Measurements from ENCODE around the gene CILP.
"Not testable (repeated sequence)": the region's sequence is repeated elsewhere in the genome, so short reads cannot be mapped to it uniquely, and the experiment has no call there.

The CILP gene

GRCh38 chr15:65182538-65182937 is 28.7 kb downstream of the CILP start:
- TF ChIP-seq SPI1 (IDR thresholded peaks at IDR 0.05; ENCODE audit: borderline replicate concordance, low read depth), result peak; percentile 28; the same call in 1 of the 2 replicates
- no peak for TF ChIP-seq GABPA (IDR thresholded peaks at IDR 0.05; ENCODE audit: low read depth)
- no peak overlapping the region for H3K27ac ChIP-seq (replicated peaks)
- DNase-seq (ENCODE audit: low read depth in 1 of 2, low spot score in 1 of 2), result no peak
- H3K27me3 ChIP-seq (ENCODE audit: insufficient read depth, poor library complexity, severe bottlenecking), result no peaks in the 10 kb centered on the region
- no peak overlapping the region for H3K4me3 ChIP-seq (replicated peaks; ENCODE audit: insufficient read depth, low read length)

DNA sequence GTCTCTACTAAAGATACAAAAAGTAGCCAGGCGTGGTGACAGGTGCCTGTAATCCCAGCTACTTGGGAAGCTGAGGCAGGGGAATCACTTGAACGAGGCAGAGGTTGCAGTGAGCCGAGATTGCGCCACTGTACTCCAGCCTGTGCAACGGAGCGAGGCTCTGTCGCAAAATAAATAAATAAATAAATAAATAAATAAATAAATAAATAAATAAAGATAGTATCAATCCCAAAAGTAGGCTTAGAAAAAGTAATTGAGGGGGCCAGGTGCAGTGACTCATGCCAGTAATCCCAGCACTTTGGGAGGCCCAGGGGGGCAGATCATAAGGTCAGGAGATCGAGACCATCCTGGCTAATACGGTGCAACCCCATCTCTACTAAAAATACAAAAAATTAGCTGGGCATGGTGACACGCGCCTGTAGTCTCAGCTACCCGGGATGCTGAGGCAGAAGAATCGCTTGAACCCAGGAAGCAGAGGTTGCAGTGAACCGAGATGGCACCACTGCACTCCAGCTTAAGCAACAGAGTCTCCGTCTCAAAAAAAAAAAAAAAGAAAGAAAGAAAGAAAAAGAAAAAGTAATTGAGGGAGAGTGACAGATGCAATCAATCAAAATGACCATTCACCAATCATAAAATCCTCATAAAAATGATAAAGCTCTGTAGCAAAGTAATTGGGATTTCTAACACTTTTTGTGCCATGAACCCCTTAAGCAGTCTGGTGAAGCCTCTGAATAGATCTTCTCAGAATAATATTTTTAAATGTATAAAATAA is 29.5 kb downstream of the CILP start:
- H3K27ac ChIP-seq (replicated peaks); H3K27me3 ChIP-seq (ENCODE audit: insufficient read depth, poor library complexity, severe bottlenecking); DNase-seq (ENCODE audit: low read depth in 1 of 2, low spot score in 1 of 2); H3K4me3 ChIP-seq (replicated peaks; ENCODE audit: insufficient read depth, low read length): not testable (repeated sequence)

DNA sequence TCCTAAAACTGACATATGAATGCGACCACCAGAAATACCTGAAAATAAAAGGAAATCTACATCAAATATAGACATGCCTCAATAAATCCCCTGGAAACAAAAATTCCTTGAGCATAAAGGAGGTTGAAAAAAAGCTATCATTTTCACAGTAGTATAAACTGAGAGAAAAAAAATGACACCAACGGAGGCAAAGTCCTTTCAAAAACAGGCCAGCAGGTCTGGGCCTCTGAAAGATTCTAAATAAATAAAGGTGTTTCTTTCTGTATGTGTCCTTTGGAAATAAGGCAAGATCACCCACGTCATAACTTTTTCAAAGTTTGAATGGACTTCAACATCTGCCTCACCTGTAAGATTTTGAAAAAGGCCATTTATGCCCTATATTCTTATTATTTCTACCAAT is 31.1 kb downstream of the CILP start:
- TF ChIP-seq SPI1 (IDR thresholded peaks at IDR 0.05; ENCODE audit: borderline replicate concordance, low read depth) (no peak), POLR2AphosphoS5 (IDR thresholded peaks at IDR 0.05; ENCODE audit: low read depth) (no peak), GABPA (IDR thresholded peaks at IDR 0.05; ENCODE audit: low read depth) (no peak), CTCF (IDR thresholded peaks at IDR 0.05; ENCODE audit: insufficient read depth, low read length) (no peak)
- TF ChIP-seq, protein P1, sequence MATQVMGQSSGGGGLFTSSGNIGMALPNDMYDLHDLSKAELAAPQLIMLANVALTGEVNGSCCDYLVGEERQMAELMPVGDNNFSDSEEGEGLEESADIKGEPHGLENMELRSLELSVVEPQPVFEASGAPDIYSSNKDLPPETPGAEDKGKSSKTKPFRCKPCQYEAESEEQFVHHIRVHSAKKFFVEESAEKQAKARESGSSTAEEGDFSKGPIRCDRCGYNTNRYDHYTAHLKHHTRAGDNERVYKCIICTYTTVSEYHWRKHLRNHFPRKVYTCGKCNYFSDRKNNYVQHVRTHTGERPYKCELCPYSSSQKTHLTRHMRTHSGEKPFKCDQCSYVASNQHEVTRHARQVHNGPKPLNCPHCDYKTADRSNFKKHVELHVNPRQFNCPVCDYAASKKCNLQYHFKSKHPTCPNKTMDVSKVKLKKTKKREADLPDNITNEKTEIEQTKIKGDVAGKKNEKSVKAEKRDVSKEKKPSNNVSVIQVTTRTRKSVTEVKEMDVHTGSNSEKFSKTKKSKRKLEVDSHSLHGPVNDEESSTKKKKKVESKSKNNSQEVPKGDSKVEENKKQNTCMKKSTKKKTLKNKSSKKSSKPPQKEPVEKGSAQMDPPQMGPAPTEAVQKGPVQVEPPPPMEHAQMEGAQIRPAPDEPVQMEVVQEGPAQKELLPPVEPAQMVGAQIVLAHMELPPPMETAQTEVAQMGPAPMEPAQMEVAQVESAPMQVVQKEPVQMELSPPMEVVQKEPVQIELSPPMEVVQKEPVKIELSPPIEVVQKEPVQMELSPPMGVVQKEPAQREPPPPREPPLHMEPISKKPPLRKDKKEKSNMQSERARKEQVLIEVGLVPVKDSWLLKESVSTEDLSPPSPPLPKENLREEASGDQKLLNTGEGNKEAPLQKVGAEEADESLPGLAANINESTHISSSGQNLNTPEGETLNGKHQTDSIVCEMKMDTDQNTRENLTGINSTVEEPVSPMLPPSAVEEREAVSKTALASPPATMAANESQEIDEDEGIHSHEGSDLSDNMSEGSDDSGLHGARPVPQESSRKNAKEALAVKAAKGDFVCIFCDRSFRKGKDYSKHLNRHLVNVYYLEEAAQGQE (IDR thresholded peaks at IDR 0.05; ENCODE audit: insufficient replicate concordance, low read depth), result no peak
- no peak for DNase-seq (ENCODE audit: low read depth in 1 of 2, low spot score in 1 of 2)
- no peak overlapping the region for H3K4me3 ChIP-seq (replicated peaks; ENCODE audit: insufficient read depth, low read length)
- no peak overlapping the region for H3K27ac ChIP-seq (replicated peaks)
- H3K27me3 ChIP-seq (ENCODE audit: insufficient read depth, poor library complexity, severe bottlenecking), result no peaks in the 10 kb centered on the region

DNA sequence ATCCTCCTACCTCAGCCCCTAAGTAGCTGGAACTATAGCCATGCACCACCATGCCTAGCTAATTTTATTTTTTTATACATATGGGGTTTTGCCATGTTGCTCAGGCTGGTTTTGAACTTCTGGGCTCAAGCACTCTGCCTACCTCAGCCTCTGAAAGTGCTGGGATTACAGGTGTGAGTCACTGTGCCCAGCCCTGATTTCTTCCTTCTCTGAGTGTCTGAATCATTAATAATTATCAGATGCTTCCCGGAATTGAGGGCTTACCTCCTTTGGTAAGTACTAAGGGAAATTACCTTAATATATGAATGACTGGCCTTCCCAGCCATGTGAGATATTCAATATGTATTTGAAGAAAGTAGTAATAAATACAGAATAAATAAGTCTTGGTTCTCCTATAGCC is 33.4 kb downstream of the CILP start:
- H3K27me3 ChIP-seq (ENCODE audit: insufficient read depth, poor library complexity, severe bottlenecking), result no peaks in the 10 kb centered on the region
- no peak overlapping the region for H3K4me3 ChIP-seq (replicated peaks; ENCODE audit: insufficient read depth, low read length)
- H3K27ac ChIP-seq (replicated peaks), result no peak overlapping the region
- DNase-seq (ENCODE audit: low read depth in 1 of 2, low spot score in 1 of 2), result no peak
- TF ChIP-seq GABPA (IDR thresholded peaks at IDR 0.05; ENCODE audit: low read depth) (no peak), SPI1 (IDR thresholded peaks at IDR 0.05; ENCODE audit: borderline replicate concordance, low read depth) (no peak), POLR2AphosphoS5 (IDR thresholded peaks at IDR 0.05; ENCODE audit: low read depth) (no peak), CTCF (IDR thresholded peaks at IDR 0.05; ENCODE audit: insufficient read depth, low read length) (no peak)
- TF ChIP-seq, protein P1 (IDR thresholded peaks at IDR 0.05; ENCODE audit: insufficient replicate concordance, low read depth), result no peak

- no peak for DNase-seq (ENCODE audit: low read depth in 1 of 2, low spot score in 1 of 2)
- H3K27me3 ChIP-seq (ENCODE audit: insufficient read depth, poor library complexity, severe bottlenecking), result no peaks in the 10 kb centered on the region
- no peak overlapping the region for H3K27ac ChIP-seq (replicated peaks)
- TF ChIP-seq CTCF (IDR thresholded peaks at IDR 0.05; ENCODE audit: insufficient read depth, low read length) (no peak), POLR2AphosphoS5 (IDR thresholded peaks at IDR 0.05; ENCODE audit: low read depth) (no peak), GABPA (IDR thresholded peaks at IDR 0.05; ENCODE audit: low read depth) (no peak), SPI1 (IDR thresholded peaks at IDR 0.05; ENCODE audit: borderline replicate concordance, low read depth) (no peak)
- TF ChIP-seq, protein P1 (IDR thresholded peaks at IDR 0.05; ENCODE audit: insufficient replicate concordance, low read depth), result no peak
- no peak overlapping the region for H3K4me3 ChIP-seq (replicated peaks; ENCODE audit: insufficient read depth, low read length)
Measured at GRCh38 chr15:65176056-65176455, 35.2 kb downstream of the CILP start.
